ENCODE results near the gene IFFO2. TPM values are rescaled to one million over a fixed set of nuclear protein-coding genes. Genes with fewer than 3 reads are reported as not detected.

IFFO2 gene
- total and polyA plus RNA-seq, 2 donors (not counting 1 experiment from before 2014, with no cell fraction given) = 16.8 to 19.2 TPM

DNA sequence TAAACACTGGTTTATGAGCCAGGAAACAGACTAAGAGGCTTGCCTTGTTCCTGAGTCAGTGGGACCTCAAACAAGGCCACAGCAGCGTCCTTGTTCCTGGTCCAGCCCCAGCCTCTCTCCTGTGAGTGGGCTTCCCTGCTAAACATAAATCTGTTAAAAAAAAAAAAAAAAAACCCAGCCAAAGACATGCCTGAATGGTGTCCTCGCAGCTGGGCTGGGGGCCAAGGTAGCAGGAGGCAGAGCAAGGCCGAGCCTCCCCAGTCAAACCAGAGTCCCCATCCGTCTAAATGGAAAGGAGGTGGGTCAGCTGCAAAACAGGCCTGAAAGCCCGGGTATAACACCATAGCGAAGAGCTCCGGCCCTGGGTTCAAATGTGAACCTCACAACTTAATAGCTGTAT, 18.1 kb upstream of the IFFO2 start:
- Histone ChIP-seq H2AFZ (ENCODE audit: insufficient read depth, low read depth, low read length, poor library complexity, severe bottlenecking) (no peak overlapping the region), H3K4me1 (ENCODE audit: control insufficient read depth in 2 of 2, insufficient read depth in 2 of 2, low read length in 2 of 2) (no peaks in the 10 kb centered on the region), H3K27ac (ENCODE audit: low read length in 2 of 2) (no peak overlapping the region), H3K9ac (ENCODE audit: low read length) (no peak overlapping the region), H3K27me3 (replicated peaks in 1 of 4; ENCODE audit: control extremely low read depth in 1 of 4, control insufficient read depth in 3 of 4, insufficient read depth in 4 of 4, low read length in 3 of 4) (peaks cover 0 to 7% (median 0%) of the 10 kb centered on the region in 4 experiments), H3K36me3 (replicated peaks in 1 of 2; ENCODE audit: control extremely low read depth in 1 of 2, control insufficient read depth in 1 of 2, extremely low read depth in 1 of 2, insufficient read depth in 2 of 2, low read length in 1 of 2) (no peaks in the 10 kb centered on the region), H3K9me3 (ENCODE audit: control extremely low read depth in 1 of 3, control insufficient read depth in 2 of 3, insufficient read depth in 1 of 3, low read length in 2 of 3) (no peaks in the 10 kb centered on the region), H3K79me2 (ENCODE audit: control insufficient read depth, insufficient read depth, low read length) (no peaks in the 10 kb centered on the region), H3K4me2 (replicated peaks; ENCODE audit: low read depth, low read length, poor library complexity, severe bottlenecking) (no peak overlapping the region), H4K20me1 (ENCODE audit: control insufficient read depth, insufficient read depth, low read length, poor library complexity, severe bottlenecking) (no peaks in the 10 kb centered on the region), H3K4me3 (ENCODE audit: control extremely low read depth in 1 of 5, extremely low read depth in 1 of 5, insufficient read depth in 1 of 5, low read depth in 2 of 5, low read length in 4 of 5) (no peak overlapping the region)
- CTCF ChIA-PET = interaction anchor here (0.7 to 7.3 kb wide), 9 partner anchors 10 to 91 kb away, joined by 3 to 194 read pairs (median 5); partner anchors contain the start of gene ALDH4A1
- intact Hi-C loops (cut with micrococcal nuclease) = loop anchor here (5.0 kb wide), 1 partner anchor 47 kb away; no protein-coding TSS in a partner anchor
- no peak overlapping the region for H3K4me3 Mint-ChIP-seq
- no peaks in the 10 kb centered on the region for H3K9me3 Mint-ChIP-seq (ENCODE audit: insufficient read depth)
- H3K4me1 Mint-ChIP-seq = no peaks in the 10 kb centered on the region
- WGBS (ENCODE audit: insufficient coverage) = 88% methylated on average over 6 of the region's 7 CpGs
- ATAC-seq (ENCODE audit: low read depth) = no peak
- POLR2A ChIA-PET = no interaction called here
- H3K27me3 Mint-ChIP-seq = peaks cover 25% of the 10 kb centered on the region
- H3K27ac Mint-ChIP-seq = no peak overlapping the region
- DNase-seq = no peak
- TF ChIP-seq EZH2 (IDR thresholded peaks at IDR 0.05; ENCODE audit: borderline replicate concordance, insufficient read depth, low read depth, low read length, poor library complexity, severe bottlenecking) (no peak), CTCF (IDR thresholded peaks at IDR 0.05) (no peak)

DNA sequence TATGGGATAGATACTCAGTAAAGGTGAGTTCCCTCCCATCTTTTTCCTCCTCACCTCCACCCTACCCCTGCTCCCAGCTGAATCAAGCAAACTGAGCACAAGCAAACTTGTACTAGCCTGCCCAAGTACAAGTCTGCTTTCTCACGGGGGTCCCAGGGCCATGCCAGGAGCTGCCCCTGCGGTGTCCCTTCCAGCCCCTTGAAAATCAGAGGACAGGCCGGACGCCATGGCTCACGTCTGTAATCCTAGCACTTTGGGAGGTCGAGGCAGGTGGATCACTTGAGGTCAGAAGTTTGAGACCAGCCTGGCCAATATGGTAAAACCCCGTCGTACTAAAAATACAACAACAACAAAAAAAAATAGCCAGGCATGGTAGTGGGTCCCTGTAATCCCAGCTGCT, 17.5 kb upstream of the IFFO2 start:
- Mint-ChIP-seq H3K4me1 (no peaks in the 10 kb centered on the region), H3K27me3 (peaks cover 21% of the 10 kb centered on the region), H3K9me3 (ENCODE audit: insufficient read depth) (no peaks in the 10 kb centered on the region), H3K27ac (no peak overlapping the region), H3K4me3 (no peak overlapping the region)
- CTCF ChIA-PET = interaction anchor here (1.2 to 7.3 kb wide), 9 partner anchors 10 to 91 kb away, joined by 3 to 194 read pairs (median 6); partner anchors contain the start of gene ALDH4A1
- POLR2A ChIA-PET = no interaction called here
- no peak for TF ChIP-seq EZH2 (IDR thresholded peaks at IDR 0.05; ENCODE audit: borderline replicate concordance, insufficient read depth, low read depth, low read length, poor library complexity, severe bottlenecking)
- no peak for TF ChIP-seq CTCF (IDR thresholded peaks at IDR 0.05)
- H2AFZ ChIP-seq (ENCODE audit: insufficient read depth, low read depth, low read length, poor library complexity, severe bottlenecking) = no peak overlapping the region
- peaks cover 0 to 3% (median 0%) of the 10 kb centered on the region in 4 experiments for H3K27me3 ChIP-seq (replicated peaks in 1 of 4; ENCODE audit: control extremely low read depth in 1 of 4, control insufficient read depth in 3 of 4, insufficient read depth in 4 of 4, low read length in 3 of 4)
- no peak for ATAC-seq (ENCODE audit: low read depth)
- no peak overlapping the region for H3K9ac ChIP-seq (ENCODE audit: low read length)
- H3K79me2 ChIP-seq (ENCODE audit: control insufficient read depth, insufficient read depth, low read length) = no peaks in the 10 kb centered on the region
- H3K4me3 ChIP-seq (ENCODE audit: control extremely low read depth in 1 of 5, extremely low read depth in 1 of 5, insufficient read depth in 1 of 5, low read depth in 2 of 5, low read length in 4 of 5) = no peak overlapping the region
- no peak overlapping the region for H3K4me2 ChIP-seq (replicated peaks; ENCODE audit: low read depth, low read length, poor library complexity, severe bottlenecking)
- intact Hi-C loops (cut with micrococcal nuclease) = loop anchor here (5.0 kb wide), 1 partner anchor 47 kb away; no protein-coding TSS in a partner anchor
- no peaks in the 10 kb centered on the region for H4K20me1 ChIP-seq (ENCODE audit: control insufficient read depth, insufficient read depth, low read length, poor library complexity, severe bottlenecking)
- H3K4me1 ChIP-seq (ENCODE audit: control insufficient read depth in 2 of 2, insufficient read depth in 2 of 2, low read length in 2 of 2) = no peaks in the 10 kb centered on the region
- DNase-seq = no peak
- H3K9me3 ChIP-seq (ENCODE audit: control extremely low read depth in 1 of 3, control insufficient read depth in 2 of 3, insufficient read depth in 1 of 3, low read length in 2 of 3) = no peaks in the 10 kb centered on the region
- 97% methylated on average over 4 of the region's 8 CpGs for WGBS (ENCODE audit: insufficient coverage)
- H3K27ac ChIP-seq (ENCODE audit: low read length in 2 of 2) = no peak overlapping the region
- H3K36me3 ChIP-seq (replicated peaks in 1 of 2; ENCODE audit: control extremely low read depth in 1 of 2, control insufficient read depth in 1 of 2, extremely low read depth in 1 of 2, insufficient read depth in 2 of 2, low read length in 1 of 2) = no peaks in the 10 kb centered on the region
